ENCODE results near the gene CC2D2A. TPM values are rescaled to one million over a fixed set of nuclear protein-coding genes. Genes with fewer than 3 reads are reported as not detected.
A peak's percentile ranks its signal among the peaks of the same experiment; 100 is the strongest.

Gene CC2D2A
- total RNA-seq, 1 donor from 2014 or later, result 19.2 TPM

DNA sequence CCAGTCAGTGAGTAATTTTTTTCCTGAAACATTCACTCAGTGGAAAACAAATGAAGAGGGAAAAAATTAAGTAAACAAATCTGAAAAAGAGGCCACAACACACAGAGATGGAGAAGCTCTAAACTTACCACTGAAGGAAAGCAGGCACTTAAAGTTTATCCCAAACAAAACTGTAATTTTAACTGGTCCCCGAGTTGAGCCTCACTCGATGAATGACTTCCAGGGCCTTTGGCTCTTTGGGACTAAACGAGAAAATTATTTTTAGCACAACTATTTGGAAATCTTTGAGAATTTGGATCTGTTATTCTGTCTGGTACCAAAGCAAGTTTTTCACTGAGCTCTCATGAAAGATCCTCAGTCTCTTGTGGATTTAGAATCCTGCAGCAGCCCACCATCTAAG is 42.0 kb upstream of the CC2D2A start, which contains the start of gene C1QTNF7:
Gene C1QTNF7, plus strand, starts transcription at position 333 of the 400 bp plus-strand sequence. CDS start 7,711 bp downstream, outside the sequence.
- Mint-ChIP-seq H3K9me3 (ENCODE audit: low read depth) (no peaks in the 10 kb centered on the region), H3K27me3 (ENCODE audit: low read depth) (no peaks in the 10 kb centered on the region), H3K4me3 (ENCODE audit: unreplicated experiment) (no peak within 1 kb of the TSS), H3K4me1 (ENCODE audit: low read depth) (peaks cover 17% of the 10 kb centered on the region), H3K27ac (ENCODE audit: unreplicated experiment) (no peak within 1 kb of the TSS), H3K36me3 (ENCODE audit: low read depth) (no peaks in the 10 kb centered on the region)
- TF ChIP-seq, protein P1, sequence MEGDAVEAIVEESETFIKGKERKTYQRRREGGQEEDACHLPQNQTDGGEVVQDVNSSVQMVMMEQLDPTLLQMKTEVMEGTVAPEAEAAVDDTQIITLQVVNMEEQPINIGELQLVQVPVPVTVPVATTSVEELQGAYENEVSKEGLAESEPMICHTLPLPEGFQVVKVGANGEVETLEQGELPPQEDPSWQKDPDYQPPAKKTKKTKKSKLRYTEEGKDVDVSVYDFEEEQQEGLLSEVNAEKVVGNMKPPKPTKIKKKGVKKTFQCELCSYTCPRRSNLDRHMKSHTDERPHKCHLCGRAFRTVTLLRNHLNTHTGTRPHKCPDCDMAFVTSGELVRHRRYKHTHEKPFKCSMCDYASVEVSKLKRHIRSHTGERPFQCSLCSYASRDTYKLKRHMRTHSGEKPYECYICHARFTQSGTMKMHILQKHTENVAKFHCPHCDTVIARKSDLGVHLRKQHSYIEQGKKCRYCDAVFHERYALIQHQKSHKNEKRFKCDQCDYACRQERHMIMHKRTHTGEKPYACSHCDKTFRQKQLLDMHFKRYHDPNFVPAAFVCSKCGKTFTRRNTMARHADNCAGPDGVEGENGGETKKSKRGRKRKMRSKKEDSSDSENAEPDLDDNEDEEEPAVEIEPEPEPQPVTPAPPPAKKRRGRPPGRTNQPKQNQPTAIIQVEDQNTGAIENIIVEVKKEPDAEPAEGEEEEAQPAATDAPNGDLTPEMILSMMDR (IDR thresholded peaks at IDR 0.05), result no peak
- no peak for DNase-seq (ENCODE audit: low spot score)

DNA sequence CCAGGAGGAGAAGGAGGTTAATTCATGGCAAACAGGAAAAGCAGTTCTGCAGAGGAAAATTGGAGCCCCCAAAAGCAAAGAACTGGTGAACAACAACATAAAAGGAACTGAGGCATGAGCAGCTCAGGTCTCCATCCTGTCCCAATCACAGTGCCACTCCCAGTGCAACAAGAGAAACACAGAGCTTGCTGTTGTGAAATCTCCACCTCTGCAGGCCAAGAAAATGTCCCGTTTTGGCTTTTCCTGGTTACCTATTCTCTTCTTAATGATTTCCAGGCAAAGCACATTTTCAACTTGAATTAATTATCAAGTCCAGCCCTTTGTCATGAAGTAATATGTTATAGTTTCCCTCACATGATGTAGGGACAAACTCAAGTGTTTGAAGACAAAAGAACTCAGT is 41.1 kb upstream of the CC2D2A start:
- peaks cover 21% of the 10 kb centered on the region for H3K4me1 Mint-ChIP-seq (ENCODE audit: low read depth)
- H3K27ac Mint-ChIP-seq (ENCODE audit: unreplicated experiment), result no peak overlapping the region
- H3K36me3 Mint-ChIP-seq (ENCODE audit: low read depth), result no peaks in the 10 kb centered on the region
- TF ChIP-seq, protein P1 (IDR thresholded peaks at IDR 0.05), result no peak
- no peaks in the 10 kb centered on the region for H3K9me3 Mint-ChIP-seq (ENCODE audit: low read depth)
- no peaks in the 10 kb centered on the region for H3K27me3 Mint-ChIP-seq (ENCODE audit: low read depth)
- DNase-seq (ENCODE audit: low spot score), result no peak
- H3K4me3 Mint-ChIP-seq (ENCODE audit: unreplicated experiment), result no peak overlapping the region

DNA sequence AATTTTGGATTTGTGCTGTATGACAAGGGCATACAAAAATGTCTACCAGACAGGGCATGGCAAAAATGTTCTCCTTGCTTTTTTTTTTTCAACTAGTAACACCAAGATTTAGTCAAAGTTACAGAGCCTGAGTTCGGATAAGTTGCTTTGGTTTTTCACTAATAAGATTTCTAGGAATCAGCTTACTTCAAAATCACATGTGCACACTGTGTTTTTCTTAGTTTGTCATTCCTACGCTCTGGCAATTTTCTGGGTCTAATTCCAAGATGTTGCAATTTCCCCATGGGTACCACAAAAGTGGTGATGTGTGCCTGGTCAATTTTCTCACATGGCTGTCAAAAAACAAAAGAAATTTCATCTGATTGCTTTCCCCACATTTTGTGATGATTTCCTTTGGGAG is 35.6 kb upstream of the CC2D2A start:
- TF ChIP-seq, protein P1 (IDR thresholded peaks at IDR 0.05), result no peak
- Mint-ChIP-seq H3K27me3 (ENCODE audit: low read depth) (no peaks in the 10 kb centered on the region), H3K9me3 (ENCODE audit: low read depth) (no peaks in the 10 kb centered on the region), H3K36me3 (ENCODE audit: low read depth) (no peaks in the 10 kb centered on the region), H3K4me3 (ENCODE audit: unreplicated experiment) (no peak overlapping the region), H3K4me1 (ENCODE audit: low read depth) (peaks cover 33% of the 10 kb centered on the region), H3K27ac (ENCODE audit: unreplicated experiment) (peak overlapping the region; percentile 15)
- no peak for DNase-seq (ENCODE audit: low spot score)

DNA sequence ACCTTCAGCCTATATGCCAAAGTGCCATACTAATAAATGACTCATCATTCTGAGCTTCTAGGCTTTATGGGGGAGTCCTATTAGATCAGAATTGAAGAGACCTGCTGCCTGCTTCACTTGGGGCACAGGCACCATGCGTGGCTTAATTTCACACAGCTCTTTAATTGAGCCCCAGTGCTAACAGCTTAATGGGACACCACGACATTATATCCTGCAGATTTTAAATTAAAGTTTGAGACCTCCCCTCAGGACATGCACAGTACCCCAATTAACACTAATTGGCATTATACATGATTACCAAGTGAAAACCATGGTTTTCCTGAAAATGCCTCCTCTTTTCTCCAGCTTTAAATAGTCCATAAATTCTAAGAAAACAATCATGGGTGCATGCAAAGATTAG is 35.0 kb upstream of the CC2D2A start:
- Mint-ChIP-seq H3K36me3 (ENCODE audit: low read depth) (no peaks in the 10 kb centered on the region), H3K27me3 (ENCODE audit: low read depth) (no peaks in the 10 kb centered on the region), H3K4me3 (ENCODE audit: unreplicated experiment) (no peak overlapping the region), H3K4me1 (ENCODE audit: low read depth) (peaks cover 35% of the 10 kb centered on the region), H3K9me3 (ENCODE audit: low read depth) (no peaks in the 10 kb centered on the region), H3K27ac (ENCODE audit: unreplicated experiment) (no peak overlapping the region)
- TF ChIP-seq, protein P1 (IDR thresholded peaks at IDR 0.05), result no peak
- no peak for DNase-seq (ENCODE audit: low spot score)

DNA sequence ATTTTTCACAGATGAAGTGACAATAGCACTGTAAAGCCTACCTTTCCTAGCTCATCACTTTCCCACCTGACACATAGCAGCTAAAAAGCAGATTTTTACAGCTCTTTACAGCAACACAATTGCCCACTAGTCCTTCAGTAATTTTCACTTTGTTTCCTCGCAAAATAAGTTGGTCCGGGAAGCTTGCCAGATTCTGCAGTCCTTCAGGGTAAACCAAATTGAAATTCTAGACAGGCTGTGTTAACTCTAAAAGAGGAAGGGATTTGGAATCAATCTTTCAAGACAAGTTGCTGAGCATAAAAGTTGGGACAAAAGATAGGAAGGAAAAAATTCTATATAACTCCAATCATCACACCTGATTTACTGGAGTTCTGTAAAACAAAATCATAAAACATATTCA is 33.2 kb upstream of the CC2D2A start:
- no peak for DNase-seq (ENCODE audit: low spot score)
- H3K9me3 Mint-ChIP-seq (ENCODE audit: low read depth), result no peaks in the 10 kb centered on the region
- TF ChIP-seq, protein P1 (IDR thresholded peaks at IDR 0.05), result no peak
- H3K27me3 Mint-ChIP-seq (ENCODE audit: low read depth), result no peaks in the 10 kb centered on the region
- H3K4me3 Mint-ChIP-seq (ENCODE audit: unreplicated experiment), result no peak overlapping the region
- H3K4me1 Mint-ChIP-seq (ENCODE audit: low read depth), result peaks cover 35% of the 10 kb centered on the region
- H3K27ac Mint-ChIP-seq (ENCODE audit: unreplicated experiment), result no peak overlapping the region
- H3K36me3 Mint-ChIP-seq (ENCODE audit: low read depth), result no peaks in the 10 kb centered on the region
